GM12874 (cell line): ENCODE measurements around the gene KRTAP1-4.

Source experiments
- CTCF ChIP-seq: IDR thresholded peaks from 2 replicates; pipeline ENCODE4 v1.5.1; 2011; ENCODE audit warnings: low read depth, mild to moderate bottlenecking, control low read depth, low read length, moderate library complexity; ENCODE audit not compliant: insufficient read depth

Gene KRTAP1-4

GRCh38 chr17:40984226-40984625 is 45.8 kb downstream of the KRTAP1-4 start, which contains the start of gene KRT40:
Gene KRT40 (minus strand): TSS chr17:40984326. CDS start chr17:40984273, 53 bp downstream.
- no peak for TF ChIP-seq CTCF

- no peak for TF ChIP-seq CTCF
These were observed 48.9 kb downstream of the KRTAP1-4 start for GRCh38 chr17:40981115-40981514.

GRCh38 chr17:40980596-40980995 is 49.4 kb downstream of the KRTAP1-4 start:
- no peak for TF ChIP-seq CTCF

GRCh38 chr17:40980117-40980516 is 49.9 kb downstream of the KRTAP1-4 start:
- no peak for TF ChIP-seq CTCF
